Measurements from ENCODE around the gene RPS6KB2.
"Not testable (repeated sequence)": the region's sequence is repeated elsewhere in the genome, so short reads cannot be mapped to it uniquely, and the experiment has no call there.

Gene RPS6KB2

GRCh38 chr11:67445515-67445914 lies 17.2 kb downstream of the RPS6KB2 start:
- no peak for DNase-seq

- no peak for DNase-seq
Measured at GRCh38 chr11:67448220-67448609, 19.9 kb downstream of the RPS6KB2 start.

GRCh38 chr11:67449116-67449844 lies 21.0 kb downstream of the RPS6KB2 start:
- no peak for DNase-seq

GRCh38 chr11:67450796-67451657 lies 22.7 kb downstream of the RPS6KB2 start:
- no peak for DNase-seq

- DNase-seq: no peak
Measured at GRCh38 chr11:67451658-67451976, 23.3 kb downstream of the RPS6KB2 start.

GRCh38 chr11:67452141-67452952 lies 24.1 kb downstream of the RPS6KB2 start, which contains the start of gene GPR152:
Gene GPR152, minus strand, starts transcription at chr11:67452729. Its CDS starts 5 bp downstream, at chr11:67452724.
- DNase-seq: no peak

GRCh38 chr11:67453816-67454732 lies 25.8 kb downstream of the RPS6KB2 start:
- DNase-seq: no peak

- no peak for DNase-seq
Measured at GRCh38 chr11:67455054-67455453, 26.8 kb downstream of the RPS6KB2 start, which contains the start of gene CABP4. Gene CABP4, plus strand, starts transcription at chr11:67455354. Its CDS starts 70 bp downstream, at chr11:67455424.

GRCh38 chr11:67456068-67456705 lies 27.9 kb downstream of the RPS6KB2 start:
- DNase-seq: no peak

GRCh38 chr11:67457453-67457852 lies 29.2 kb downstream of the RPS6KB2 start:
- no peak for DNase-seq

GRCh38 chr11:67458266-67458665 lies 30.0 kb downstream of the RPS6KB2 start:
- no peak for DNase-seq

- DNase-seq: no peak
Measured at GRCh38 chr11:67463186-67463585, 34.9 kb downstream of the RPS6KB2 start.

GRCh38 chr11:67463680-67464410 lies 35.6 kb downstream of the RPS6KB2 start:
- no peak for DNase-seq

- peak; percentile 89 for DNase-seq
Measured at GRCh38 chr11:67464411-67465188, 36.3 kb downstream of the RPS6KB2 start.

- DNase-seq: no peak
Measured at GRCh38 chr11:67465189-67465510, 36.9 kb downstream of the RPS6KB2 start.

GRCh38 chr11:67465530-67465929 lies 37.2 kb downstream of the RPS6KB2 start:
- not testable (repeated sequence) for DNase-seq

GRCh38 chr11:67466367-67466766 lies 38.1 kb downstream of the RPS6KB2 start:
- DNase-seq: no peak

GRCh38 chr11:67466962-67467771 lies 38.9 kb downstream of the RPS6KB2 start:
- no peak for DNase-seq

GRCh38 chr11:67468056-67468455 lies 39.8 kb downstream of the RPS6KB2 start:
- no peak for DNase-seq
